ENCODE results near the gene LILRB4.

The LILRB4 gene

GRCh38 chr19:54646331-54646841, 16.4 kb upstream of the LILRB4 start:
- Histone ChIP-seq H3K79me1 (replicated peaks; ENCODE audit: low read length, poor library complexity, severe bottlenecking) (no peaks in the 10 kb centered on the region), H2AFZ (ENCODE audit: low read depth, low read length) (no peak overlapping the region), H4K8ac (ENCODE audit: low read length) (no peak overlapping the region), H3K9me3 (ENCODE audit: control insufficient read depth, low read length) (no peaks in the 10 kb centered on the region), H3K27ac (ENCODE audit: low read length, poor library complexity, severe bottlenecking) (no peak overlapping the region), H3K4me1 (ENCODE audit: control insufficient read depth, insufficient read depth, low read depth, low read length) (no peaks in the 10 kb centered on the region), H2BK12ac (ENCODE audit: low read length in 2 of 2) (no peak overlapping the region), H3K4me2 (ENCODE audit: low read length, poor library complexity, severe bottlenecking) (no peak overlapping the region), H3K18ac (ENCODE audit: low read depth in 1 of 2, low read length in 2 of 2) (no peak overlapping the region), H3K36me3 (ENCODE audit: control insufficient read depth in 1 of 2, insufficient read depth in 2 of 2, low read depth in 1 of 2, low read length in 2 of 2) (no peaks in the 10 kb centered on the region), H3K14ac (ENCODE audit: low read length in 2 of 2) (no peak overlapping the region), H3K9ac (ENCODE audit: low read length) (no peak overlapping the region), H2BK15ac (ENCODE audit: low read depth, poor library complexity, severe bottlenecking) (no peak overlapping the region), H4K91ac (ENCODE audit: low read length) (no peak overlapping the region), H3K23ac (ENCODE audit: low read length in 2 of 2) (no peak overlapping the region), H3K4ac (ENCODE audit: low read depth in 1 of 2, low read length in 2 of 2) (no peak overlapping the region), H3K27me3 (ENCODE audit: control insufficient read depth in 1 of 2, insufficient read depth in 1 of 2, low read length in 2 of 2) (no peaks in the 10 kb centered on the region), H2BK5ac (ENCODE audit: low read depth, low read length, poor library complexity, severe bottlenecking) (no peak overlapping the region), H3K4me3 (ENCODE audit: insufficient read depth in 1 of 2, low read depth in 1 of 2, low read length in 2 of 2) (no peak overlapping the region), H2AK5ac (ENCODE audit: low read length, severe bottlenecking) (no peak overlapping the region), H2BK120ac (ENCODE audit: low read depth, low read length) (no peak overlapping the region)
- WGBS: 75% methylated on average over 19 of the region's 19 CpGs
- no peak for DNase-seq

- DNase-seq: no peak
- H3K4me2 ChIP-seq (ENCODE audit: low read length, poor library complexity, severe bottlenecking): no peak overlapping the region
- H2BK5ac ChIP-seq (ENCODE audit: low read depth, low read length, poor library complexity, severe bottlenecking): no peak overlapping the region
- H2BK15ac ChIP-seq (ENCODE audit: low read depth, poor library complexity, severe bottlenecking): no peak overlapping the region
- H3K4ac ChIP-seq (ENCODE audit: low read depth in 1 of 2, low read length in 2 of 2): no peak overlapping the region
- no peaks in the 10 kb centered on the region for H3K36me3 ChIP-seq (ENCODE audit: control insufficient read depth in 1 of 2, insufficient read depth in 2 of 2, low read depth in 1 of 2, low read length in 2 of 2)
- no peak overlapping the region for H4K8ac ChIP-seq (ENCODE audit: low read length)
- no peak overlapping the region for H2AFZ ChIP-seq (ENCODE audit: low read depth, low read length)
- H2BK12ac ChIP-seq (ENCODE audit: low read length in 2 of 2): no peak overlapping the region
- 46% methylated on average over 3 of the region's 4 CpGs for WGBS
- H3K4me1 ChIP-seq (ENCODE audit: control insufficient read depth, insufficient read depth, low read depth, low read length): no peaks in the 10 kb centered on the region
- no peaks in the 10 kb centered on the region for H3K79me1 ChIP-seq (replicated peaks; ENCODE audit: low read length, poor library complexity, severe bottlenecking)
- peaks cover 0 to 8% of the 10 kb centered on the region in 2 experiments for H3K27me3 ChIP-seq (ENCODE audit: control insufficient read depth in 1 of 2, insufficient read depth in 1 of 2, low read length in 2 of 2)
- H3K4me3 ChIP-seq (ENCODE audit: insufficient read depth in 1 of 2, low read depth in 1 of 2, low read length in 2 of 2): no peak overlapping the region
- no peak overlapping the region for H3K18ac ChIP-seq (ENCODE audit: low read depth in 1 of 2, low read length in 2 of 2)
- no peak overlapping the region for H3K27ac ChIP-seq (ENCODE audit: low read length, poor library complexity, severe bottlenecking)
- H3K9me3 ChIP-seq (ENCODE audit: control insufficient read depth, low read length): no peaks in the 10 kb centered on the region
- no peak overlapping the region for H3K23ac ChIP-seq (ENCODE audit: low read length in 2 of 2)
- no peak overlapping the region for H2BK120ac ChIP-seq (ENCODE audit: low read depth, low read length)
- H3K9ac ChIP-seq (ENCODE audit: low read length): no peak overlapping the region
- H4K91ac ChIP-seq (ENCODE audit: low read length): no peak overlapping the region
- no peak overlapping the region for H3K14ac ChIP-seq (ENCODE audit: low read length in 2 of 2)
- no peak overlapping the region for H2AK5ac ChIP-seq (ENCODE audit: low read length, severe bottlenecking)
These were observed 14.7 kb upstream of the LILRB4 start for GRCh38 chr19:54648129-54648528.

DNA sequence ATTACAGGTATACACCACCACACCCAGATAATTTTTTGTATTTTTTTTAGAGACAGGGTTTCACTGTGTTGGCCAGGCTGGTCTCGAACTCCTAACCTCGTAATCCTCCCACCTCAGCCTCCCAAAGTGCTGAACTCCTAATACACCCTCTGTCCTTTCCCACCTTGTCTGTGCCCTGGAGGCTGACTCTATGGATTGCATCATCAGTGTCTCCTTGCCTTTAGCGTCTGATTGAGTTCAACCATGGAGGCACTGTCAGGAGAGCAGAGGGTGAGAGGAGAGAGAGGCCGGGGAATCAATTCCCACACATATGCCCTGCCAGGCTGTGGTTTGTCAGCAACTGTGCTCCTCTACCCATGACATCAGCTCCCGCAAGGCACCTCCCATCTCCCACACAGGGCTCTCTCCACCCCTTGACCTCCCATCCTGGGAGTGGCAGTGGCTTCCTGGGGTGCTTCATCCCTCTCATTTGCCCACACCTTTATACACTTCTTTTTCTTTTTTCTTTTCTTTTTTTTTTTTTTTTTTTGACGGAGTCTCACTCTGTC, 12.6 kb upstream of the LILRB4 start:
- H3K4me3 ChIP-seq (ENCODE audit: insufficient read depth in 1 of 2, low read depth in 1 of 2, low read length in 2 of 2): no peak overlapping the region
- no peak overlapping the region for H2AFZ ChIP-seq (ENCODE audit: low read depth, low read length)
- H3K9me3 ChIP-seq (ENCODE audit: control insufficient read depth, low read length): no peaks in the 10 kb centered on the region
- no peak overlapping the region for H4K91ac ChIP-seq (ENCODE audit: low read length)
- H3K18ac ChIP-seq (ENCODE audit: low read depth in 1 of 2, low read length in 2 of 2): no peak overlapping the region
- no peak overlapping the region for H2BK15ac ChIP-seq (ENCODE audit: low read depth, poor library complexity, severe bottlenecking)
- no peak for DNase-seq
- H4K8ac ChIP-seq (ENCODE audit: low read length): no peak overlapping the region
- no peak overlapping the region for H3K4me2 ChIP-seq (ENCODE audit: low read length, poor library complexity, severe bottlenecking)
- H3K27me3 ChIP-seq (ENCODE audit: control insufficient read depth in 1 of 2, insufficient read depth in 1 of 2, low read length in 2 of 2): peaks cover 0 to 8% of the 10 kb centered on the region in 2 experiments
- H3K14ac ChIP-seq (ENCODE audit: low read length in 2 of 2): no peak overlapping the region
- WGBS: 77% methylated on average over 5 of the region's 6 CpGs
- no peaks in the 10 kb centered on the region for H3K79me1 ChIP-seq (replicated peaks; ENCODE audit: low read length, poor library complexity, severe bottlenecking)
- no peaks in the 10 kb centered on the region for H3K36me3 ChIP-seq (ENCODE audit: control insufficient read depth in 1 of 2, insufficient read depth in 2 of 2, low read depth in 1 of 2, low read length in 2 of 2)
- H3K4ac ChIP-seq (ENCODE audit: low read depth in 1 of 2, low read length in 2 of 2): no peak overlapping the region
- H2BK5ac ChIP-seq (ENCODE audit: low read depth, low read length, poor library complexity, severe bottlenecking): no peak overlapping the region
- H3K9ac ChIP-seq (ENCODE audit: low read length): no peak overlapping the region
- no peak overlapping the region for H3K23ac ChIP-seq (ENCODE audit: low read length in 2 of 2)
- H3K4me1 ChIP-seq (ENCODE audit: control insufficient read depth, insufficient read depth, low read depth, low read length): no peaks in the 10 kb centered on the region
- H2AK5ac ChIP-seq (ENCODE audit: low read length, severe bottlenecking): no peak overlapping the region
- no peak overlapping the region for H2BK12ac ChIP-seq (ENCODE audit: low read length in 2 of 2)
- no peak overlapping the region for H3K27ac ChIP-seq (ENCODE audit: low read length, poor library complexity, severe bottlenecking)
- H2BK120ac ChIP-seq (ENCODE audit: low read depth, low read length): no peak overlapping the region

GRCh38 chr19:54653181-54653809, 9.5 kb upstream of the LILRB4 start:
- Histone ChIP-seq H3K23ac (ENCODE audit: low read length in 2 of 2) (no peak overlapping the region), H3K14ac (ENCODE audit: low read length in 2 of 2) (no peak overlapping the region), H3K27ac (ENCODE audit: low read length, poor library complexity, severe bottlenecking) (no peak overlapping the region), H2BK15ac (ENCODE audit: low read depth, poor library complexity, severe bottlenecking) (no peak overlapping the region), H3K9ac (ENCODE audit: low read length) (no peak overlapping the region), H4K8ac (ENCODE audit: low read length) (no peak overlapping the region), H2BK12ac (ENCODE audit: low read length in 2 of 2) (no peak overlapping the region), H3K4me1 (ENCODE audit: control insufficient read depth, insufficient read depth, low read depth, low read length) (no peaks in the 10 kb centered on the region), H2AFZ (ENCODE audit: low read depth, low read length) (no peak overlapping the region), H4K91ac (ENCODE audit: low read length) (no peak overlapping the region), H3K36me3 (ENCODE audit: control insufficient read depth in 1 of 2, insufficient read depth in 2 of 2, low read depth in 1 of 2, low read length in 2 of 2) (no peaks in the 10 kb centered on the region), H3K18ac (ENCODE audit: low read depth in 1 of 2, low read length in 2 of 2) (no peak overlapping the region), H3K4me2 (ENCODE audit: low read length, poor library complexity, severe bottlenecking) (no peak overlapping the region), H3K4ac (ENCODE audit: low read depth in 1 of 2, low read length in 2 of 2) (no peak overlapping the region), H3K4me3 (ENCODE audit: insufficient read depth in 1 of 2, low read depth in 1 of 2, low read length in 2 of 2) (no peak overlapping the region), H3K9me3 (ENCODE audit: control insufficient read depth, low read length) (no peaks in the 10 kb centered on the region), H2AK5ac (ENCODE audit: low read length, severe bottlenecking) (no peak overlapping the region), H2BK5ac (ENCODE audit: low read depth, low read length, poor library complexity, severe bottlenecking) (no peak overlapping the region), H2BK120ac (ENCODE audit: low read depth, low read length) (no peak overlapping the region), H3K27me3 (ENCODE audit: control insufficient read depth in 1 of 2, insufficient read depth in 1 of 2, low read length in 2 of 2) (peaks cover 0 to 8% of the 10 kb centered on the region in 2 experiments), H3K79me1 (replicated peaks; ENCODE audit: low read length, poor library complexity, severe bottlenecking) (no peaks in the 10 kb centered on the region)
- peak; percentile 5 for DNase-seq
- 40% methylated on average over 3 of the region's 6 CpGs for WGBS
